ENCODE measurements around the gene TNRC6B.
"Not testable (repeated sequence)": the region's sequence is repeated elsewhere in the genome, so short reads cannot be mapped to it uniquely, and the experiment has no call there.

TNRC6B gene

DNA sequence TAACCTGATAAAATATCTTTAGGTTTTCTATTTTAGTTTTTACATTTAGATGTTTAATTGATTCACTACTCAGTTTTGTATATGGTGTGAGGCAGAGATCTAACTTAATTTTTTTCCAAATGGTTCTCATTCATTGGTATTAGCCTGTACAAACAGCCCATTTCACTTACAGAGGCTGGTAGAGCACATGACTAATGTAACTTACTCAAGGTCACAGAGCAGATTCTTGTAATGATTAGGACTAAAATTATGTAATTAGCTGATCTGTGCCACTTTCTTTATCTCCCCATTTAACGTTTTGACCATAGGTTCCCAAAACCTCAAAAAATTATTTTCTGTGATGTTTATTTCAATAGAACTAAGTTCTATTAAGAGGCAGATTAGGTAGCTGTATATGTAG, 16.5 kb upstream of the TNRC6B start:
- H3K4me1 ChIP-seq (ENCODE audit: insufficient read depth, low read length, severe bottlenecking) = no peaks in the 10 kb centered on the region
- no peak overlapping the region for H3K4me2 ChIP-seq (ENCODE audit: low read length)
- TF ChIP-seq EZH2 (IDR thresholded peaks at IDR 0.05; ENCODE audit: borderline replicate concordance, low read length) = no peak
- TF ChIP-seq, protein P1, sequence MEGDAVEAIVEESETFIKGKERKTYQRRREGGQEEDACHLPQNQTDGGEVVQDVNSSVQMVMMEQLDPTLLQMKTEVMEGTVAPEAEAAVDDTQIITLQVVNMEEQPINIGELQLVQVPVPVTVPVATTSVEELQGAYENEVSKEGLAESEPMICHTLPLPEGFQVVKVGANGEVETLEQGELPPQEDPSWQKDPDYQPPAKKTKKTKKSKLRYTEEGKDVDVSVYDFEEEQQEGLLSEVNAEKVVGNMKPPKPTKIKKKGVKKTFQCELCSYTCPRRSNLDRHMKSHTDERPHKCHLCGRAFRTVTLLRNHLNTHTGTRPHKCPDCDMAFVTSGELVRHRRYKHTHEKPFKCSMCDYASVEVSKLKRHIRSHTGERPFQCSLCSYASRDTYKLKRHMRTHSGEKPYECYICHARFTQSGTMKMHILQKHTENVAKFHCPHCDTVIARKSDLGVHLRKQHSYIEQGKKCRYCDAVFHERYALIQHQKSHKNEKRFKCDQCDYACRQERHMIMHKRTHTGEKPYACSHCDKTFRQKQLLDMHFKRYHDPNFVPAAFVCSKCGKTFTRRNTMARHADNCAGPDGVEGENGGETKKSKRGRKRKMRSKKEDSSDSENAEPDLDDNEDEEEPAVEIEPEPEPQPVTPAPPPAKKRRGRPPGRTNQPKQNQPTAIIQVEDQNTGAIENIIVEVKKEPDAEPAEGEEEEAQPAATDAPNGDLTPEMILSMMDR (IDR thresholded peaks at IDR 0.05; ENCODE audit: low read length) = no peak
- H3K4me3 ChIP-seq (ENCODE audit: low read depth, low read length, poor library complexity, severe bottlenecking) = no peak overlapping the region
- no peak overlapping the region for H3K27ac ChIP-seq (ENCODE audit: low read depth, low read length, poor library complexity, severe bottlenecking)
- H3K79me2 ChIP-seq (ENCODE audit: insufficient read depth, low read length) = no peaks in the 10 kb centered on the region
- no peaks in the 10 kb centered on the region for H3K9me2 ChIP-seq (ENCODE audit: low read depth, low read length)
- no peaks in the 10 kb centered on the region for H3K9me3 ChIP-seq (ENCODE audit: low read length)
- H3K27me3 ChIP-seq (ENCODE audit: insufficient read depth, low read length) = no peaks in the 10 kb centered on the region
- H2AFZ ChIP-seq (ENCODE audit: low read length) = no peak overlapping the region
- no peak overlapping the region for H3K9ac ChIP-seq (ENCODE audit: low read length)
- no peaks in the 10 kb centered on the region for H3F3A ChIP-seq (ENCODE audit: insufficient read depth, low read length)
- no peaks in the 10 kb centered on the region for H4K20me1 ChIP-seq (ENCODE audit: insufficient read depth, low read length)
- H3K36me3 ChIP-seq (ENCODE audit: insufficient read depth, low read length) = peaks cover 41% of the 10 kb centered on the region

DNA sequence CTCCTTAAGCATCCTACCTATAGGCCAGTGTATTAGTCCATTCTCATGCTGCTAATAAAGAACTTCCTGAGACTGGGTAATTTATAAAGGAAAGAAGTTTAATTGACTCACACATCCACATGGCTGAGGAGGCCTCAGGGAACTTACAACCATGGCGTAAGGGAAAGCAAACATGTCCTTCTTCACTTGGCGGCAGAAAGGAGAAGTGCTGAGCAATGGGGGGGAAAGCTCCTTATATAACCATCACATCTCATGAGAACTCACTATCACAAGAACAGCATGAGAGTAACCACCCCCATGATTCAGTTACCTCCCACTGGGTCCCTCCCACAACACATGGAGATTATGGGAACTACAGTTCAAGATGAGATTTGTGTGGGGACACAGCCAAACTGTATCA, 12.2 kb upstream of the TNRC6B start:
- H3K9ac ChIP-seq (ENCODE audit: low read length); H3K9me3 ChIP-seq (ENCODE audit: low read length); H3K9me2 ChIP-seq (ENCODE audit: low read depth, low read length); H3K4me1 ChIP-seq (ENCODE audit: insufficient read depth, low read length, severe bottlenecking); H3K27me3 ChIP-seq (ENCODE audit: insufficient read depth, low read length); H4K20me1 ChIP-seq (ENCODE audit: insufficient read depth, low read length); H3K4me2 ChIP-seq (ENCODE audit: low read length); H2AFZ ChIP-seq (ENCODE audit: low read length); H3K79me2 ChIP-seq (ENCODE audit: insufficient read depth, low read length); H3K4me3 ChIP-seq (ENCODE audit: low read depth, low read length, poor library complexity, severe bottlenecking); H3F3A ChIP-seq (ENCODE audit: insufficient read depth, low read length); H3K27ac ChIP-seq (ENCODE audit: low read depth, low read length, poor library complexity, severe bottlenecking): not testable (repeated sequence)
- H3K36me3 ChIP-seq (ENCODE audit: insufficient read depth, low read length) = peaks cover 44% of the 10 kb centered on the region

DNA sequence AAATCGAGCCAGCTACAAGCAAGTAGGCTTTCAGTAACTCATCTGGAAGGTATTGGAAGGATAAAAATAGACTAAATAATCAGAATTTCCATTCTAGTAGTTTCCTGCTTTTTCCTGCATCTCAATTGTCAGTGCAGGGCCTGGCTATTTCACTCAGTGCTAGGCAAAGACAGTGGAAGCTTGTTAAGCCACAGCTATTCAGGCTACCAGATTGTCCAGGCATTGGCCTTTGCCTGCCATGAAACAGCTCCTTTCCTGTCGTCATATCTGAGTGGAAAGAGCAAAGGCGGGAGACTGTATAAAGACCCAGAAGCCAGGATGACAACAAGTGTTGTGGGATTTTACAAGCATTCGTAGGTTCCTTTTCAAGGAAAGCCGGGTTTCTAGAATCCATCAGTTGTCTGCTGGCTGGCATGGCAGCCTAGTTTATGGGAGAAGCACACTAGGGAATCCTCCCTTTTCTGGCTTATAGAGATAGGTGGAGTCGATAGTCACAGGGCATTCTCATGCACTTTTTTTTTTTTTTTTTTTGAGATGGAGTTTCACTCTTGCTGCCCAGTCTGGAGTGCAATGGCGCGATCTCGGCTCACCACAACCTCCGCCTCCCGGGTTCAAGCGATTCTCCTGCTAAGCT, 2.0 kb upstream of the TNRC6B start:
- Histone ChIP-seq H3K9ac (ENCODE audit: low read length) (no peak overlapping the region), H3K36me3 (ENCODE audit: insufficient read depth, low read length) (peaks cover 2% of the 10 kb centered on the region; the same call in 1 of the 2 replicates), H3K27me3 (ENCODE audit: insufficient read depth, low read length) (no peaks in the 10 kb centered on the region), H3K9me2 (ENCODE audit: low read depth, low read length) (no peaks in the 10 kb centered on the region), H4K20me1 (ENCODE audit: insufficient read depth, low read length) (no peaks in the 10 kb centered on the region), H3K9me3 (ENCODE audit: low read length) (no peaks in the 10 kb centered on the region), H3K27ac (ENCODE audit: low read depth, low read length, poor library complexity, severe bottlenecking) (peak overlapping the region; percentile 19), H3F3A (ENCODE audit: insufficient read depth, low read length) (no peaks in the 10 kb centered on the region), H3K79me2 (ENCODE audit: insufficient read depth, low read length) (peaks cover 27% of the 10 kb centered on the region), H3K4me2 (ENCODE audit: low read length) (no peak overlapping the region), H3K4me1 (ENCODE audit: insufficient read depth, low read length, severe bottlenecking) (peaks cover 37% of the 10 kb centered on the region), H2AFZ (ENCODE audit: low read length) (no peak overlapping the region), H3K4me3 (ENCODE audit: low read depth, low read length, poor library complexity, severe bottlenecking) (no peak overlapping the region)
- TF ChIP-seq, protein P1 (IDR thresholded peaks at IDR 0.05; ENCODE audit: low read length) = no peak
- no peak for TF ChIP-seq EZH2 (IDR thresholded peaks at IDR 0.05; ENCODE audit: borderline replicate concordance, low read length)

Measured in OCI-LY1 (cell line).